Calu3 (cell line): ENCODE results near the gene SNTG2. TPM values are rescaled to one million over a fixed set of nuclear protein-coding genes. Genes with fewer than 3 reads are reported as not detected.

Experiments used
- BruUV-seq: library from RNA; stranded (reverse); fragments of 400-500 nt; replicated peaks from 2 replicates; lab custom pipeline; 2021; lab: Mats Ljungman, UMichigan
- CTCF ChIA-PET: fragments of 300-600 bp; sonication (Branson Sonifier 250); formaldehyde crosslinking; loops from one replicate; lab custom pipeline; 2022; ENCODE audit warnings: antibody characterized with exemption; lab: Charles Lee
- DNase-seq: peaks from one replicate; pipeline ENCODE4 v3.0.0; 2022
- H3K27ac Mint-ChIP-seq: one replicate; pipeline ENCODE4 v1.8.0; 2022; ENCODE audit warnings: mixed read lengths; ENCODE audit not compliant: unreplicated experiment
- H3K27me3 Mint-ChIP-seq: one replicate; pipeline ENCODE4 v1.8.0; 2022; ENCODE audit warnings: mixed read lengths; ENCODE audit not compliant: unreplicated experiment
- H3K36me3 Mint-ChIP-seq: one replicate; pipeline ENCODE4 v1.8.0; 2022; ENCODE audit warnings: mild to moderate bottlenecking, moderate library complexity, mixed read lengths; ENCODE audit not compliant: insufficient read depth, unreplicated experiment
- H3K4me1 Mint-ChIP-seq: one replicate; pipeline ENCODE4 v1.8.0; 2022; ENCODE audit warnings: mild to moderate bottlenecking, low read depth, mixed read lengths; ENCODE audit not compliant: unreplicated experiment
- H3K4me3 Mint-ChIP-seq: one replicate; pipeline ENCODE4 v1.8.0; 2022; ENCODE audit warnings: mild to moderate bottlenecking, low read depth, moderate library complexity, mixed read lengths; ENCODE audit not compliant: unreplicated experiment
- H3K9me3 Mint-ChIP-seq: one replicate; pipeline ENCODE4 v1.8.0; 2022; ENCODE audit warnings: low read depth, mixed read lengths; ENCODE audit not compliant: unreplicated experiment
- intact Hi-C: fragments of 100-400 bp; cut with micrococcal nuclease; formaldehyde crosslinking; loops from one replicate; pipeline ENCODE4 v1.10.0; 2022; ENCODE audit not compliant: unreplicated experiment
- total RNA-seq: library from RNA; stranded (reverse); gene quantifications from 2 replicates; pipeline ENCODE4 v1.2.3, GENCODE V29; 2022
- TF ChIP-seq, protein P1 (sequence below): fragments of 200-600 bp; IDR thresholded peaks from one replicate; pipeline ENCODE4 v1.8.0; 2022; ENCODE audit warnings: antibody characterized with exemption; ENCODE audit not compliant: unreplicated experiment

The SNTG2 gene
- total RNA-seq, 1 experiment from 2014 or later = not detected

DNA sequence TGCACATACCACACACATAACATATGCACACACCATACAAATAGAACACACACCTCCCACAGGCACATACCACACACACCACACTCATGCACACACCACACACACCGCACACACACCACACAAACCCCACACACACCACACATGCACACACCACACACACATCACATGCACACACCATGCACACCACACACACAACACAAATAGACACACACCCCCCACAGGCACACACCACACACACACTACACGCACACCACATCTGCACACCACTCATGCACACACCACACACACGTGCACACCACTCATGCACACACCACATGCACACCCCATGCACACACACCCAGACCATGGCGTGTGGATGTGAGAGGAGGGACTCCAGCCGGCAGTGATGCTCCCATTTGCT lies 300.9 kb downstream of the SNTG2 start:
- H3K9me3 Mint-ChIP-seq = peaks cover 25% of the 10 kb centered on the region
- CTCF ChIA-PET = no interaction called here
- H3K4me3 Mint-ChIP-seq = no peak overlapping the region
- H3K4me1 Mint-ChIP-seq = no peaks in the 10 kb centered on the region
- BruUV-seq = no TSS peak
- DNase-seq = no peak
- intact Hi-C loops = no loop called here
- H3K36me3 Mint-ChIP-seq = no peaks in the 10 kb centered on the region
- no peaks in the 10 kb centered on the region for H3K27me3 Mint-ChIP-seq
- TF ChIP-seq, protein P1, sequence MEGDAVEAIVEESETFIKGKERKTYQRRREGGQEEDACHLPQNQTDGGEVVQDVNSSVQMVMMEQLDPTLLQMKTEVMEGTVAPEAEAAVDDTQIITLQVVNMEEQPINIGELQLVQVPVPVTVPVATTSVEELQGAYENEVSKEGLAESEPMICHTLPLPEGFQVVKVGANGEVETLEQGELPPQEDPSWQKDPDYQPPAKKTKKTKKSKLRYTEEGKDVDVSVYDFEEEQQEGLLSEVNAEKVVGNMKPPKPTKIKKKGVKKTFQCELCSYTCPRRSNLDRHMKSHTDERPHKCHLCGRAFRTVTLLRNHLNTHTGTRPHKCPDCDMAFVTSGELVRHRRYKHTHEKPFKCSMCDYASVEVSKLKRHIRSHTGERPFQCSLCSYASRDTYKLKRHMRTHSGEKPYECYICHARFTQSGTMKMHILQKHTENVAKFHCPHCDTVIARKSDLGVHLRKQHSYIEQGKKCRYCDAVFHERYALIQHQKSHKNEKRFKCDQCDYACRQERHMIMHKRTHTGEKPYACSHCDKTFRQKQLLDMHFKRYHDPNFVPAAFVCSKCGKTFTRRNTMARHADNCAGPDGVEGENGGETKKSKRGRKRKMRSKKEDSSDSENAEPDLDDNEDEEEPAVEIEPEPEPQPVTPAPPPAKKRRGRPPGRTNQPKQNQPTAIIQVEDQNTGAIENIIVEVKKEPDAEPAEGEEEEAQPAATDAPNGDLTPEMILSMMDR = no peak
- H3K27ac Mint-ChIP-seq = no peak overlapping the region

DNA sequence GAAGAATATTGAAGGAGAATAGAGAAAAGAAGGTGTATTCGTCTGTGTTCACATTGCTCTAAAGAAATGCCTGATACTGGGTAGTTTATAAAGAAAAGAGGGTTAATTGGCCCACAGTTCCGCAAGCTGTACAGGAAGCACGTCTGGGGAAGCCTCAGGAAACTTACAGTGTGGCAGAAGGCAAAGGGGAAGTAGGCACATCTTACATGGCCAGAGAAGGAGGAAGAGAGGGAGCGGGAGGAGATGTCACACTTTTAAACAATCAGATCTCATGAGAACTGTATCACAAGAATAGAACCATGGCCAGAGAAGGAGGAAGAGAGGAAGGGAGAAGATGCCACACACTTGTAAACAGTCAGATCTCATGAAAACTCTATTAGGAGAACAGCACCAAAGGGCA lies 303.0 kb downstream of the SNTG2 start:
- Mint-ChIP-seq H3K9me3 (peaks cover 25% of the 10 kb centered on the region), H3K27ac (no peak overlapping the region), H3K4me3 (no peak overlapping the region), H3K27me3 (no peaks in the 10 kb centered on the region), H3K4me1 (no peaks in the 10 kb centered on the region), H3K36me3 (no peaks in the 10 kb centered on the region)
- intact Hi-C loops = no loop called here
- BruUV-seq = no TSS peak
- DNase-seq = no peak
- TF ChIP-seq, protein P1 = no peak
- CTCF ChIA-PET = no interaction called here

DNA sequence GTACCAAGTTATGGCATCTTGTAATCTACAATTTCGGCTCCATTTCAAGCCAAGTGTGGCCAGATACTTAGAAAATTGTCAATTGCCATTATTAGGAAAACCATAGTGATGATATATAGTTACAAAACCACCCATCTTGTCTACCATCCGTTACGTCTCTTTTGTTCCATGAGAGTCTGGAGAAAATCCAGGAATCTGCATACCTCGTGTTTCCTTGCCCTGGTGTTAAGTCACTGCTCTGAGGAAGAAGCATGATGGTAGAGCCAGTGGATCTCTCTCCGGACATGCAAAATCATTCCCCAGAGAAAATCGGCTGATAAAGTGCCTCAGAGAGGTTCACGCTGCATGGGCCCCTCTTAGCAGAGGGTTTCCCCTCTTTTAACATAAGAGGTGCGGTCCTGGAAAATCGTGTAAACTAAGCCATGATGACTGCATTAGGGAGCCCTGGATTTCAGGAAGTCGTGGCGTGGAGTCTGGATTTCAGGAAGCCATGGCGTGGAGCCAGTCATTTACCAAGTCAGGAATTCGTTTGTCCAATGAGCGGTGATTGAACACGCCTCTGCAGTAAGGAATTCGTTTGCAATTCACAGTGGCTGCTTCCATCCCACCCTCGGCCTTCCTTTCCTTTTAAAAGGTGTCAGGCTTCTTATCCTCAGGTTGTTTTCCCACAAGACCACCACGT lies 304.2 kb downstream of the SNTG2 start:
- TF ChIP-seq, protein P1 = no peak
- no peaks in the 10 kb centered on the region for H3K36me3 Mint-ChIP-seq
- no peaks in the 10 kb centered on the region for H3K27me3 Mint-ChIP-seq
- BruUV-seq = no TSS peak
- H3K4me3 Mint-ChIP-seq = no peak overlapping the region
- no peaks in the 10 kb centered on the region for H3K4me1 Mint-ChIP-seq
- no peak overlapping the region for H3K27ac Mint-ChIP-seq
- intact Hi-C loops = no loop called here
- H3K9me3 Mint-ChIP-seq = peaks cover 28% of the 10 kb centered on the region
- DNase-seq = no peak
- CTCF ChIA-PET = no interaction called here

DNA sequence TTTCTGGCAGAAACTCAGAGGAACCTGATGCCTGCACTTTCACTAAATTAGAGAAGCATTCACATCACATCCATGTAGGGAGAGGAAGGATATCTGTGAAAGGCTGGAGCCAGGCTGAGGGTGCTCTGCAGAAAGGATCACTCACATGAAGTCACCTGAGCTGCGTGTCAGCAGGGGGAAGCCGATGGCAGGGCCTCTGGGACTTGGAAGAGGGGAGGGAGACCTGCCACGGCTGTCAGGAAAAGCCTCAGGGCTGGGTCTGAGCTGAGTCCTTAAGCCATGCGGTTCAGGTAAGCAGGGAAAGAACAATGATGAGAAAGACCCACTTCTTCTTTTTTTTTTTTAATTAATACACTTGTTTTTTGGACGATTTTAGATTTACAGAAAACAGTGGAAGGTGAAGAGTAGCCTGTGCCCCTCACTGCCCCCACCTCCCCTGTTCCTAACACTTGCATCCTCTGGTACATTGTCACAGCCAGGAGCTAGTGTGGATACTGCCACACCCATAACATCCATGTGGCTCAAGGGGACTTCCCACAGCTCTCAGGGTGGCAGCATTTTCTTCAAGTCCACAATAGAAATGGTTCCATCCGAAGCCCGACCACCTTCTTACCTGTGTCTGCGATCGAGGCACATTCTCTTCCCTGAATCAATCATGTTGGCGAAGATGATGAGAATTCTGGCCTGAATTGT lies 306.1 kb downstream of the SNTG2 start:
- DNase-seq = no peak
- intact Hi-C loops = no loop called here
- TF ChIP-seq, protein P1 = no peak
- Mint-ChIP-seq H3K9me3 (peaks cover 16% of the 10 kb centered on the region), H3K4me1 (no peaks in the 10 kb centered on the region), H3K27ac (no peak overlapping the region), H3K4me3 (no peak overlapping the region), H3K36me3 (no peaks in the 10 kb centered on the region), H3K27me3 (no peaks in the 10 kb centered on the region)
- BruUV-seq = no TSS peak
- CTCF ChIA-PET = no interaction called here
